ENCODE data around the gene ACP1. TPM values are rescaled to one million over a fixed set of nuclear protein-coding genes. Genes with fewer than 3 reads are reported as not detected.

Gene ACP1
- total RNA-seq, 1 experiment from 2014 or later = 90.9 TPM

DNA sequence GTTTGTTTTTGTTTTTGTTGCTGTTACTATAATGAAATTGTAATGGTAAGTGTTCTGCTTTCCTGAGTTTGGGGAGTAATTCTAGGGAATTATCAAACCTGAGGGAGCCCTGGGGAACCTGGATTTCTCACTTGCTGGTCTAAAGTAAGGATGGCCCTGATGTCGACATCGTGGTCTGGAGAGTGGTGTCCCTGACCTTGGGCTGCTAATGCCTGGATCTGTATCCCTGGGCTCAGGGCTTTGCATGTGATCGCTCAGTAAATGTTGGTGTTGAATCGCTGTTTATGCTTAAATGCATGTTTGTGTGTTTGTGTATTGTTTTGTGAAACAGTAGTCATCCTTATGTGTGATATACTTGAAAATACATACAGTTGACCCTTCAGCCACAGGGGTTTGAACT is 6.1 kb downstream of the ACP1 start:
- DNase-seq (ENCODE audit: low read depth, low spot score) (no peak), ATAC-seq (no peak)
- Histone ChIP-seq H3K9me3 (ENCODE audit: control insufficient read depth, insufficient read depth, low read depth, low read length) (no peaks in the 10 kb centered on the region), H3K36me3 (ENCODE audit: control insufficient read depth, insufficient read depth, low read length) (peaks cover under 1% of the 10 kb centered on the region; the same call in 1 of the 2 replicates), H3K27ac (ENCODE audit: low read length) (no peak overlapping the region), H3K4me1 (ENCODE audit: control insufficient read depth, insufficient read depth, low read length) (peaks cover 12% of the 10 kb centered on the region), H3K27me3 (ENCODE audit: control insufficient read depth, insufficient read depth, low read length) (no peaks in the 10 kb centered on the region), H3K4me3 (ENCODE audit: low read depth in 2 of 2, low read length in 2 of 2) (no peak overlapping the region)
- ChIA-PET POLR2A (no interaction called here), CTCF (no interaction called here)
- in situ Hi-C loops (cut with HindIII; ENCODE audit: low pct_unique_long_range_greater_than_20kb, low sequenced_read_pairs) = no loop called here
- intact Hi-C loops (cut with micrococcal nuclease; ENCODE audit: unreplicated experiment) = no loop called here
- BruUV-seq (replicated peaks) = no TSS peak
- TF ChIP-seq POLR2AphosphoS5 (IDR thresholded peaks at IDR 0.05; ENCODE audit: low read depth, low read length) = no peak
- TF ChIP-seq, protein P1, sequence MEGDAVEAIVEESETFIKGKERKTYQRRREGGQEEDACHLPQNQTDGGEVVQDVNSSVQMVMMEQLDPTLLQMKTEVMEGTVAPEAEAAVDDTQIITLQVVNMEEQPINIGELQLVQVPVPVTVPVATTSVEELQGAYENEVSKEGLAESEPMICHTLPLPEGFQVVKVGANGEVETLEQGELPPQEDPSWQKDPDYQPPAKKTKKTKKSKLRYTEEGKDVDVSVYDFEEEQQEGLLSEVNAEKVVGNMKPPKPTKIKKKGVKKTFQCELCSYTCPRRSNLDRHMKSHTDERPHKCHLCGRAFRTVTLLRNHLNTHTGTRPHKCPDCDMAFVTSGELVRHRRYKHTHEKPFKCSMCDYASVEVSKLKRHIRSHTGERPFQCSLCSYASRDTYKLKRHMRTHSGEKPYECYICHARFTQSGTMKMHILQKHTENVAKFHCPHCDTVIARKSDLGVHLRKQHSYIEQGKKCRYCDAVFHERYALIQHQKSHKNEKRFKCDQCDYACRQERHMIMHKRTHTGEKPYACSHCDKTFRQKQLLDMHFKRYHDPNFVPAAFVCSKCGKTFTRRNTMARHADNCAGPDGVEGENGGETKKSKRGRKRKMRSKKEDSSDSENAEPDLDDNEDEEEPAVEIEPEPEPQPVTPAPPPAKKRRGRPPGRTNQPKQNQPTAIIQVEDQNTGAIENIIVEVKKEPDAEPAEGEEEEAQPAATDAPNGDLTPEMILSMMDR (IDR thresholded peaks at IDR 0.05) = no peak
- TF ChIP-seq, protein P2, sequence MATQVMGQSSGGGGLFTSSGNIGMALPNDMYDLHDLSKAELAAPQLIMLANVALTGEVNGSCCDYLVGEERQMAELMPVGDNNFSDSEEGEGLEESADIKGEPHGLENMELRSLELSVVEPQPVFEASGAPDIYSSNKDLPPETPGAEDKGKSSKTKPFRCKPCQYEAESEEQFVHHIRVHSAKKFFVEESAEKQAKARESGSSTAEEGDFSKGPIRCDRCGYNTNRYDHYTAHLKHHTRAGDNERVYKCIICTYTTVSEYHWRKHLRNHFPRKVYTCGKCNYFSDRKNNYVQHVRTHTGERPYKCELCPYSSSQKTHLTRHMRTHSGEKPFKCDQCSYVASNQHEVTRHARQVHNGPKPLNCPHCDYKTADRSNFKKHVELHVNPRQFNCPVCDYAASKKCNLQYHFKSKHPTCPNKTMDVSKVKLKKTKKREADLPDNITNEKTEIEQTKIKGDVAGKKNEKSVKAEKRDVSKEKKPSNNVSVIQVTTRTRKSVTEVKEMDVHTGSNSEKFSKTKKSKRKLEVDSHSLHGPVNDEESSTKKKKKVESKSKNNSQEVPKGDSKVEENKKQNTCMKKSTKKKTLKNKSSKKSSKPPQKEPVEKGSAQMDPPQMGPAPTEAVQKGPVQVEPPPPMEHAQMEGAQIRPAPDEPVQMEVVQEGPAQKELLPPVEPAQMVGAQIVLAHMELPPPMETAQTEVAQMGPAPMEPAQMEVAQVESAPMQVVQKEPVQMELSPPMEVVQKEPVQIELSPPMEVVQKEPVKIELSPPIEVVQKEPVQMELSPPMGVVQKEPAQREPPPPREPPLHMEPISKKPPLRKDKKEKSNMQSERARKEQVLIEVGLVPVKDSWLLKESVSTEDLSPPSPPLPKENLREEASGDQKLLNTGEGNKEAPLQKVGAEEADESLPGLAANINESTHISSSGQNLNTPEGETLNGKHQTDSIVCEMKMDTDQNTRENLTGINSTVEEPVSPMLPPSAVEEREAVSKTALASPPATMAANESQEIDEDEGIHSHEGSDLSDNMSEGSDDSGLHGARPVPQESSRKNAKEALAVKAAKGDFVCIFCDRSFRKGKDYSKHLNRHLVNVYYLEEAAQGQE (IDR thresholded peaks at IDR 0.05; ENCODE audit: insufficient read depth in 1 of 2, low read depth in 2 of 2, low read length in 1 of 2) = no peak

- no peak overlapping the region for H3K27ac ChIP-seq (ENCODE audit: low read length)
- ATAC-seq = no peak
- no peaks in the 10 kb centered on the region for H3K27me3 ChIP-seq (ENCODE audit: control insufficient read depth, insufficient read depth, low read length)
- in situ Hi-C loops (cut with HindIII; ENCODE audit: low pct_unique_long_range_greater_than_20kb, low sequenced_read_pairs) = no loop called here
- intact Hi-C loops (cut with micrococcal nuclease; ENCODE audit: unreplicated experiment) = no loop called here
- ChIA-PET CTCF (no interaction called here), POLR2A (no interaction called here)
- H3K9me3 ChIP-seq (ENCODE audit: control insufficient read depth, insufficient read depth, low read depth, low read length) = no peaks in the 10 kb centered on the region
- H3K36me3 ChIP-seq (ENCODE audit: control insufficient read depth, insufficient read depth, low read length) = no peaks in the 10 kb centered on the region; the same call in 1 of the 2 replicates
- TF ChIP-seq POLR2AphosphoS5 (IDR thresholded peaks at IDR 0.05; ENCODE audit: low read depth, low read length) = no peak
- no peak for TF ChIP-seq TCF7L2 (IDR thresholded peaks at IDR 0.05; ENCODE audit: low read depth, low read length)
- TF ChIP-seq SIN3A (IDR thresholded peaks at IDR 0.05; ENCODE audit: borderline replicate concordance, insufficient read depth, low read depth, low read length) = no peak
- TF ChIP-seq, protein P2 (IDR thresholded peaks at IDR 0.05; ENCODE audit: insufficient read depth in 1 of 2, low read depth in 2 of 2, low read length in 1 of 2) = no peak
- TF ChIP-seq, protein P1 (IDR thresholded peaks at IDR 0.05) = no peak
- BruUV-seq (replicated peaks) = no TSS peak
- H3K4me3 ChIP-seq (ENCODE audit: low read depth in 2 of 2, low read length in 2 of 2) = no peak overlapping the region
- no peak for DNase-seq (ENCODE audit: low read depth, low spot score)
- 0 out of 2 replicates have a peak, but pooled peaks cover 3% of the 10 kb centered on the region for H3K4me1 ChIP-seq (ENCODE audit: control insufficient read depth, insufficient read depth, low read length)
Observed at GRCh38 chr2:271917-272316, 7.2 kb downstream of the ACP1 start.

All from Panc1 (cell line).